ENCODE data around the gene SRSF9.
"Not testable (repeated sequence)": the region's sequence is repeated elsewhere in the genome, so short reads cannot be mapped to it uniquely, and the experiment has no call there.

SRSF9 gene

DNA sequence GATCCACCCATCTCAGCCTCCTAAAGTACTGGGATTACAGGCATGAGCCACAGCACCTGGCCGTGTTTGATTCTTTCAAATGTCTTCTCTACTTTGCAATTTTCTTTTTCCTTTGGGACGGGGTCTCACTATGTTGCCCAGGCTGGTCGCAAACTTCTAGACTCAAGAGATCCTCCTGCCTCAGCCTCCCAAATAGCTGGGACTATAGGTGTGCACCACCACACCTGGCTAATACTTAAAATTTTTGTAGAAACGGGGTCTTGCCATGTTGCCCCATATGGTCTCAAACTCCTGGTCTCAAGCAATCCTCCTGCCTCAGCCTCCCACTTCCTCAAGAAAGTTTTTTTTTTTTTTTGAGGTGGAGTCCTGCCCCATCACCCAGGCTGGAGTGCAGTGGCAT, 21.6 kb downstream of the SRSF9 start:
- DNase-seq (ENCODE audit: low read depth), result no peak

GRCh38 chr12:120446844-120447178, 22.7 kb downstream of the SRSF9 start:
- DNase-seq (ENCODE audit: low read depth), result not testable (repeated sequence)

- DNase-seq (ENCODE audit: low read depth), result peak; percentile 77
Measured at GRCh38 chr12:120445911-120446843, 23.4 kb downstream of the SRSF9 start, which contains the start of the genes GATC and TRIAP1. GATC (plus strand) TSS chr12:120446444; CDS start chr12:120446481, 37 bp downstream. TRIAP1 (minus strand) TSS chr12:120446384; CDS start chr12:120446372, 12 bp downstream.

- DNase-seq (ENCODE audit: low read depth), result no peak
Measured at GRCh38 chr12:120444676-120445075, 24.9 kb downstream of the SRSF9 start.

- peak; percentile 60 for DNase-seq (ENCODE audit: low read depth)
Measured at GRCh38 chr12:120439646-120440247, 29.8 kb downstream of the SRSF9 start.

DNA sequence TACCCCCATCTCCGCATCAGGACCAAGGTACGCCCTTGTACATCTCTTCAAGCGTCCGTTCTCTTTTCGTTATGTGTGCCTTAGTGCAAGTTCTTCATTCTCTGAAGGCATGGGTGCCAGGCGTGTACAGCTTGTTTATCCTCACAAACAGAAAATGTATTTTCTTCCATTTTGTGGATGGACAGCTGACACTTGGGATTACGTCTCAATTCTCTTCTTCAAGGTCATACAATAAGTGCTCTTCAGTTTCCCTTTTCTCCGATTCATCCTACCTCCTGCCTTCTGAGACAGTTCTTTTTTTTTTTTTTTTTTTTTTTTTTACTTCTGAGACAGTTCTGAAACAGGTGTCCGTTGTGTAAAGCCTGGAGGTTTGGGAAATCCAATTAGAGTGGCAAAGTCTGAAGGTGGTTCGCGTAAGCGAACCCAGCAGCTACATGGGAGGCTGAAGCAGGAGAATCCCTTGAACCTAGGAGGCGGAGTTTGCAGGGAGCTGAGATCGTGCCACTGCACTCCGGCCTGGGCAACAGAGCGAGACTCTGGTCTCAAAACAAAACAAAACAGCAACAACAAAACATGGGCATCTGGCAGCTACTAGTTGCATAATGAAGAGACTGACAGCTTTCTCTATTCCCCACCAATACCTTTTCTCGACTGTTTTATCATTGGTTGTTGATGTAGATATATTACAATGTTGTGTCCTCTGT, 30.9 kb downstream of the SRSF9 start:
- DNase-seq (ENCODE audit: low read depth), result no peak

DNA sequence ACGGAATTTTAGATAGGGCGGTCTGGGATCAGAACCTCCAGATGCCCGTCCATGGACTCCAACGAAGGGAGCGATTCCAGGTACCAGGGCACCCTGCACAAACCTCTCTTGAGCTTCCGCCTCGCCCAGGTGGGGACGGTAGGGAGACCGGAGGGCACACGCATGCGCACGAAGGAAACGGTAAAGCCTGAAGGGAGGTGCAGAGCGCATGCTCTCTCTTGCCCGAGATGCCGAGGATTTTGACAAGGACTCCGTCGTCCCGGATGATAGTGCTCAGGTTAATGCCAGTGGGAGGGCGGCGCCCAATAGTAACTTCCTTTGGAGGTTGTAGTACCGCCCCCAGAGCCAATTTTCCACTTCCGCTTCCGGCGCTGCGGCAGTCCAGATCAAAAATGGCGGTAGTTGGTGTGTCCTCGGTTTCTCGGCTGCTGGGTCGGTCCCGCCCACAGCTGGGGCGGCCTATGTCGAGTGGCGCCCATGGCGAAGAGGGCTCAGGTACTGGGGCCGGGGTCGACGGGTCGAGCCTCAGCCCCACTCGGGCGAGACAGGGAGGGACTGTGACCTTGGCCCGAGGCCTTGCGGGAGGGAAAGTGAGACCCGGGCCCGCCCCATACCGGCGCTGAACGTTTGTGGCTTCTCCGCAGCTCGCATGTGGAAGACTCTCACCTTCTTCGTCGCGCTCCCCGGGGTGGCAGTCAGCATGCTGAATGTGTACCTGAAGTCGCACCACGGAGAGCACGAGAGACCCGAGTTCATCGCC, 31.6 kb downstream of the SRSF9 start, which contains the start of gene COX6A1:
Gene COX6A1 (plus strand): TSS at position 379 of the 760 bp plus-strand sequence. CDS start 14 bp downstream, at position 393.
- DNase-seq (ENCODE audit: low read depth), result peak; percentile 96

DNA sequence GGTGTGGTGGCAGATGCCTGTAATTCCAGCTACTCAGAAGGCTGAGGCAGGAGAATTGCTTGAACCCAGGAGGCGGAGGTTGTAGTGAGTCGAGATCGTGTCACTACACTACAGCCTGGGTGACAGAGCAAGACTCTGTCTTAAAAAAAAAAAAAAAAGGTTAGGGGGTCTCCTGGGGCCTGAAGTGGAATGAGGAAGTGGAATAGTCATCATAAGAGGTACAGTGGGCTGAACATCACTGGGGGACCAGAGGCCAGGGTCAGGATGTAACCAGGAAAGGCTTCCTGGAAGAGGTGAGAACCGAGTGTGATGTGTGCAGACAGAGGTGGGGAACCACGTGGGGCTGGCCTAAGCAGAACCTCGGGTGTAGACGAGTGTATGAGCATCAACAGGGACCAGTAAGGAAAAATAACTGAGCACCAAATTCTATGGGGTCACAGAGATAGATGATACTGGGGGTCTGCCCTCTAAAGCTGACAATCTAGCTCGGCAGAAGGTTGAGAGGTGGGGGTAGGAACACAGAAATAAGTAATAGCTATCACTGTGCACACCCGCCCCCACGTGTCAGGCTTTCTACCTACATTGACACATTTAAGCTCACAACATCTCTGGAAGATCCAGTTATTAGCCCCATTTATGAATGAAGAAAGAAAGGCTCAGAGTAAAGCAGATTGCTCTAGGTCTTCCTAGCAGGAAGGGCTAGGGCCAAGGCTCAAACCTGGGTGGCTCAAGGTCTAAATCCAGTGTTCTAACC, 36.6 kb downstream of the SRSF9 start:
- DNase-seq (ENCODE audit: low read depth), result no peak

DNA sequence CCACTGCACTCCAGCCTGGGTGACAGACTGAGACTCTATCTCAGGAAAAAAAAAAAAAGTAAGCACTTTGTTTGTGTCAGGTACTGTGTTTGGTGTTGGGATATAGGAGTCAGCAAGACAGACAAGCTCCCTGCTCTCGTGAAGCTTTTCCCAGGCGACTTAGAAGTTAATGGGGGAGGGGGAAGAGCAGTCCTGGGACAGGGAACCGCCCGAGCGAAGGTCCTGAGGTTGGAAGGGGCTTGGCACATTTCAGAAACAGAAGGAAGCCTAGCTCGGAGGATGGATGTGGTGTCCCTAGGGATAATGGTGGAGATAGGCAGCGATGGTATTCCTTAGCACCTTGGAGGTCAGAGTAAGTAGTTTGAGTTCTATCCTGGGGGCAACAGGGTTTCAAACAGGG, 40.2 kb downstream of the SRSF9 start:
- no peak for DNase-seq (ENCODE audit: low read depth)

GRCh38 chr12:120428597-120429229, 40.8 kb downstream of the SRSF9 start:
- DNase-seq (ENCODE audit: low read depth), result no peak

GRCh38 chr12:120425797-120426196, 43.8 kb downstream of the SRSF9 start:
- no peak for DNase-seq (ENCODE audit: low read depth)

DNA sequence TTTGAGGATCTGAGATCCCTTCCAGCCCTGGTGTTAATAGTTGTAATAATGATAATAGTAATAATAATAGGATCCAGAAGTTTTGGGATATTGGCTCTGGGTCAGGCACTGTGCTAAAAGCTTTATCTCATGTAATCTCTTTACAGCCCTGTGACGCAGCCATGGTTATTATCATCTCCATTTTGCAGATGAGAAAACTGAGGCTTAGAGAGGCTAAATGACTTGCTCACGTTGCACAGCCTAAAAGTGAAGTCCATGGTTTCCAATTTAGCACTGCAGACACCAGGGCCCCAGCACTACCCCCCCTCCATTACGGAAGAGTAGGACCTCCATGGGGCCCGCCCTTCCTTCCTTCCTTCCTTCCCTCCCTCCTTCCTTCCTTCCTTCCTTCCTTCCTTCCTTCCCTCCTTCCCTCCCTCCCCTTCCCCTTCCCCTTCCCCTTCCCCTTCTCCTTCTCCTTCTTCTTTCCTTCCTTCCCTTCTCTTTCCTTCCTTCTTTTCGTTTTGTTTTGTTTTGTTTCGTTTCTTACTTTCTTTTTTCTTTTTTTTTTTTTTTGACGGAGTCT, 46.6 kb downstream of the SRSF9 start:
- DNase-seq (ENCODE audit: low read depth), result no peak

- no peak for DNase-seq (ENCODE audit: low read depth)
Measured at GRCh38 chr12:120421701-120422100, 47.8 kb downstream of the SRSF9 start.

DNA sequence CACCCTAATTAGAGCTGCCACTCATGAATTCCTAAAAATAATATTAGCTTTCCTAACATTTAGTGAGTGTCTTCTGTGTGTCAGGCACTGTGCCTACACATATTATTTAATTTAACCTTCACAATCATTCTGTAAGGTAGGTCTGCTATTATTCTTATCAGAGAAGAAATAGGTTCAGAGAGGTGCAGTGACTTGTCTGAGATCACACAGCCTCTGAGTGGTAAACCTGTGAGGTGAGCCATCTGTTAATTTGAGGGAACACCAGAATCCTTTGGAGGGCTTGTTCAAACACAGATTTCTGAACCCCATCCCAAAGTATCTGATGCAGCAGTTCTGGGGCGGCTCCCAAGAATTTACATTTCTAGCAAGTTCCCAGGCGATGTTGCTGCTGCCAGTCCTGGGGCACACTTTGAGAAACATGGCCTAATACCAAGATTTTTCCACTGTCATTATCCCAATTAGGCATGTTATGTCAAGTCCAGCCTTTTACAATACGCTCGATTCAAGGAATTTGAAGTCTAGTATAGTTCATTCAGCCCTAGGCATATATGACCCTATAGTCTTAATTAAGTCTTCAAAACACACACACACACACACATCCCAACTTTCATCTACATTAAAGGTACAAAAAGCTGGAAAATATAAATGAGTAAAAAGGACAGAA, 51.5 kb downstream of the SRSF9 start:
- DNase-seq (ENCODE audit: low read depth), result no peak

GRCh38 chr12:120416490-120417216, 52.9 kb downstream of the SRSF9 start:
- DNase-seq (ENCODE audit: low read depth), result no peak

- DNase-seq (ENCODE audit: low read depth), result no peak
Measured at GRCh38 chr12:120413901-120414695, 55.5 kb downstream of the SRSF9 start.

- DNase-seq (ENCODE audit: low read depth), result no peak
Measured at GRCh38 chr12:120412421-120412820, 57.1 kb downstream of the SRSF9 start.
